H9 (cell line): Measurements from ENCODE around the gene AGT. TPM values are rescaled to one million over a fixed set of nuclear protein-coding genes. Genes with fewer than 3 reads are reported as not detected.

Experiments
- DNase-seq: peaks from one replicate; pipeline ENCODE4 v3.0.0-alpha.2; 2017
- H2AFZ ChIP-seq: one replicate; pipeline ENCODE4 v1.6.1; 2013; ENCODE audit warnings: mild to moderate bottlenecking, low read length, control low read depth, moderate library complexity
- H2AK5ac ChIP-seq: 2 replicates; pipeline ENCODE4 v1.6.1; 2013; ENCODE audit warnings: low read length, control low read depth, mixed read lengths; ENCODE audit not compliant: insufficient read length
- H2BK120ac ChIP-seq: one replicate; pipeline ENCODE4 v1.6.1; 2013; ENCODE audit warnings: low read depth, mild to moderate bottlenecking, low read length, control low read depth, inconsistent platforms; ENCODE audit not compliant: poor library complexity, severe bottlenecking
- H2BK12ac ChIP-seq: 2 replicates; pipeline ENCODE4 v1.6.1; 2013; ENCODE audit warnings: low read length, control low read depth, mixed read lengths, low read depth; ENCODE audit not compliant: insufficient read length
- H2BK15ac ChIP-seq: 2 replicates; pipeline ENCODE4 v1.6.1; 2013; ENCODE audit warnings: low read depth, low read length, control low read depth
- H2BK20ac ChIP-seq: one replicate; pipeline ENCODE4 v1.6.1; 2013; ENCODE audit warnings: low read depth, mild to moderate bottlenecking, low read length, control low read depth, inconsistent platforms; ENCODE audit not compliant: poor library complexity, severe bottlenecking
- H2BK5ac ChIP-seq: 2 replicates; pipeline ENCODE4 v1.6.1; 2013; ENCODE audit warnings: low read length, control low read depth, mixed read lengths; ENCODE audit not compliant: insufficient read length
- H3K14ac ChIP-seq: 2 replicates; pipeline ENCODE4 v1.6.1; 2013; ENCODE audit warnings: low read length, control low read depth; ENCODE audit not compliant: insufficient read depth
- H3K18ac ChIP-seq: 2 replicates; pipeline ENCODE4 v1.6.1; 2013; ENCODE audit warnings: low read depth, mild to moderate bottlenecking, mixed read lengths, low read length, control low read depth; ENCODE audit not compliant: insufficient read length
- H3K23ac ChIP-seq: 2 replicates; pipeline ENCODE4 v1.6.1; 2013; ENCODE audit warnings: low read length, control low read depth, mixed read lengths, low read depth; ENCODE audit not compliant: insufficient read length
- H3K23me2 ChIP-seq: 2 replicates; pipeline ENCODE4 v1.6.1; 2013; ENCODE audit warnings: low read depth, mild to moderate bottlenecking, mixed read lengths, low read length, control low read depth; ENCODE audit not compliant: insufficient read length, poor library complexity, severe bottlenecking
- H3K27ac ChIP-seq: 2 replicates; pipeline ENCODE4 v1.5.1; 2013; ENCODE audit warnings: low read length, control low read depth, mixed read lengths, low read depth; ENCODE audit not compliant: insufficient read length
- H3K27me3 ChIP-seq: 2 replicates; pipeline ENCODE4 v1.6.1; 2013; ENCODE audit warnings: low read length, control low read depth, inconsistent platforms; ENCODE audit not compliant: insufficient read depth
- H3K4ac ChIP-seq: 2 replicates; pipeline ENCODE4 v1.6.1; 2013; ENCODE audit warnings: low read depth, mild to moderate bottlenecking, control low read depth, inconsistent platforms, low read length, moderate library complexity
- H3K4me1 ChIP-seq: 2 replicates; pipeline ENCODE4 v1.6.1; 2013; ENCODE audit warnings: low read length, control low read depth, inconsistent platforms; ENCODE audit not compliant: insufficient read depth
- H3K4me2 ChIP-seq: 2 replicates; pipeline ENCODE4 v1.6.1; 2013; ENCODE audit warnings: low read length, control low read depth, mixed read lengths; ENCODE audit not compliant: insufficient read length, insufficient read depth
- H3K56ac ChIP-seq: 2 replicates; pipeline ENCODE4 v1.6.1; 2013; ENCODE audit warnings: low read depth, mild to moderate bottlenecking, mixed read lengths, low read length, control low read depth; ENCODE audit not compliant: insufficient read length
- H3K79me1 ChIP-seq: 2 replicates; pipeline ENCODE4 v1.6.1; 2013; ENCODE audit warnings: low read depth, mild to moderate bottlenecking, moderate library complexity, low read length, control low read depth, inconsistent platforms; ENCODE audit not compliant: insufficient read depth, poor library complexity, severe bottlenecking
- H3K79me2 ChIP-seq: 2 replicates; pipeline ENCODE4 v1.6.1; 2013; ENCODE audit warnings: low read length, control low read depth, inconsistent platforms; ENCODE audit not compliant: insufficient read depth
- H3K9ac ChIP-seq: 2 replicates; pipeline ENCODE4 v1.6.1; 2013; ENCODE audit warnings: low read length, control low read depth, mixed read lengths; ENCODE audit not compliant: insufficient read length; ENCODE audit errors: extremely low read depth
- H3K9me3 ChIP-seq: one replicate; pipeline ENCODE4 v1.6.1; 2013; ENCODE audit warnings: low read depth, low read length, inconsistent platforms; ENCODE audit not compliant: control insufficient read depth
- H3T11ph ChIP-seq: one replicate; pipeline ENCODE4 v1.6.1; 2013; ENCODE audit warnings: mild to moderate bottlenecking, low read length, control low read depth, inconsistent platforms
- H4K20me1 ChIP-seq: one replicate; pipeline ENCODE4 v1.6.1; 2013; ENCODE audit not compliant: control insufficient read depth, insufficient read length, insufficient read depth
- H4K5ac ChIP-seq: 2 replicates; pipeline ENCODE4 v1.6.1; 2013; ENCODE audit warnings: low read depth, mild to moderate bottlenecking, mixed read lengths, low read length, control low read depth; ENCODE audit not compliant: insufficient read length
- H4K8ac ChIP-seq: replicated peaks from 2 replicates; pipeline ENCODE4 v1.6.1; 2013; ENCODE audit warnings: low read length, control low read depth, mixed read lengths, low read depth; ENCODE audit not compliant: insufficient read length
- H4K91ac ChIP-seq: 2 replicates; pipeline ENCODE4 v1.6.1; 2013; ENCODE audit warnings: low read depth, mild to moderate bottlenecking, moderate library complexity, mixed read lengths, low read length, control low read depth; ENCODE audit not compliant: insufficient read length
- H3K27ac Mint-ChIP-seq, 3 experiments: 2 replicates in 2 of 3; 3 replicates in 1 of 3; pipeline ENCODE4 v1.8.0; 2020 to 2021; ENCODE audit warnings: mixed read lengths in 3 of 3, mild to moderate bottlenecking in 1 of 3, moderate library complexity in 1 of 3
- H3K27me3 Mint-ChIP-seq: 2 replicates; pipeline ENCODE4 v1.8.0; 2021; ENCODE audit warnings: low read depth, mild to moderate bottlenecking, moderate library complexity, mixed read lengths
- H3K36me3 Mint-ChIP-seq, 3 experiments: 2 replicates in 2 of 3; 3 replicates in 1 of 3; pipeline ENCODE4 v1.8.0; 2020 to 2021; ENCODE audit warnings: low read depth in 3 of 3, mixed read lengths in 3 of 3; ENCODE audit not compliant: insufficient read depth in 1 of 3
- H3K4me1 Mint-ChIP-seq, 2 experiments: 2 replicates each; pipeline ENCODE4 v1.8.0; 2020; ENCODE audit warnings: mixed read lengths in 2 of 2
- H3K4me3 Mint-ChIP-seq, 2 experiments: 2 replicates in 1 of 2; 3 replicates in 1 of 2; pipeline ENCODE4 v1.8.0; 2020 to 2021; ENCODE audit warnings: mild to moderate bottlenecking in 2 of 2, mixed read lengths in 2 of 2, moderate library complexity in 1 of 2
- H3K9me3 Mint-ChIP-seq, 2 experiments: 2 replicates in 1 of 2; 3 replicates in 1 of 2; pipeline ENCODE4 v1.8.0; 2020; ENCODE audit warnings: mild to moderate bottlenecking in 2 of 2, mixed read lengths in 2 of 2, moderate library complexity in 1 of 2
- CTCF ChIP-seq: fragments of 200-600 bp; sonication (generic); conservative IDR thresholded peaks from 3 replicates; pipeline ENCODE4 v1.8.0; 2021; ENCODE audit warnings: antibody characterized with exemption, mild to moderate bottlenecking
- WGBS: extraction: QIAGEN DNeasy Blood & Tissue Kit; methylation state at CpG from one replicate; pipeline ENCODE4 v1.1.7; 2013; ENCODE audit warnings: missing lambda C conversion rate, low lambda C conversion rate, mixed read lengths; ENCODE audit not compliant: insufficient read length; ENCODE audit errors: extremely low coverage; 5-methylcytosine and 5-hydroxymethylcytosine counted together
- total RNA-seq: library from RNA; stranded (reverse); gene quantifications from 2 replicates; pipeline ENCODE4 v1.2.1, GENCODE V29; 2021

Gene AGT
- total RNA-seq, 1 experiment from 2014 or later = not detected

GRCh38 chr1:230713138-230713537 lies 784 bp downstream of the AGT start:
- H2AK5ac ChIP-seq = no peak overlapping the region
- H3K14ac ChIP-seq = no peak overlapping the region
- no peak overlapping the region for H3K27ac ChIP-seq
- no peak overlapping the region for H3K23ac ChIP-seq
- TF ChIP-seq CTCF = no peak
- no peak overlapping the region for H3K18ac ChIP-seq
- H2BK5ac ChIP-seq = no peak overlapping the region
- Mint-ChIP-seq H3K27ac (no peak overlapping the region), H3K4me3 (no peak overlapping the region), H3K27me3 (peaks cover 14% of the 10 kb centered on the region), H3K36me3 (no peaks in the 10 kb centered on the region), H3K9me3 (peaks cover 0 to 3% of the 10 kb centered on the region in 2 experiments; a peak in 1 of 5 replicates), H3K4me1 (peaks cover 11 to 20% of the 10 kb centered on the region in 2 experiments)
- H3K79me1 ChIP-seq = no peaks in the 10 kb centered on the region
- H3K56ac ChIP-seq = no peak overlapping the region
- no peak overlapping the region for H2BK15ac ChIP-seq
- H4K20me1 ChIP-seq = no peaks in the 10 kb centered on the region
- H3K4me2 ChIP-seq = no peak overlapping the region
- H3K23me2 ChIP-seq = no peaks in the 10 kb centered on the region
- H3K27me3 ChIP-seq = no peaks in the 10 kb centered on the region
- H4K8ac ChIP-seq = no peak overlapping the region
- no peak overlapping the region for H4K91ac ChIP-seq
- no peak overlapping the region for H2BK20ac ChIP-seq
- no peaks in the 10 kb centered on the region for H3K9me3 ChIP-seq
- no peaks in the 10 kb centered on the region for H3K79me2 ChIP-seq
- no CpG with 5 or more reads among the region's 7 CpGs for WGBS
- no peaks in the 10 kb centered on the region for H3K4me1 ChIP-seq
- no peak overlapping the region for H3K4ac ChIP-seq
- H3T11ph ChIP-seq = no peak overlapping the region
- no peak overlapping the region for H2BK120ac ChIP-seq
- no peak overlapping the region for H2AFZ ChIP-seq
- no peak for DNase-seq
- no peak overlapping the region for H2BK12ac ChIP-seq
- H3K9ac ChIP-seq = no peak overlapping the region
- no peak overlapping the region for H4K5ac ChIP-seq
